ENCODE results near the gene DYNLL1.

Gene DYNLL1

DNA sequence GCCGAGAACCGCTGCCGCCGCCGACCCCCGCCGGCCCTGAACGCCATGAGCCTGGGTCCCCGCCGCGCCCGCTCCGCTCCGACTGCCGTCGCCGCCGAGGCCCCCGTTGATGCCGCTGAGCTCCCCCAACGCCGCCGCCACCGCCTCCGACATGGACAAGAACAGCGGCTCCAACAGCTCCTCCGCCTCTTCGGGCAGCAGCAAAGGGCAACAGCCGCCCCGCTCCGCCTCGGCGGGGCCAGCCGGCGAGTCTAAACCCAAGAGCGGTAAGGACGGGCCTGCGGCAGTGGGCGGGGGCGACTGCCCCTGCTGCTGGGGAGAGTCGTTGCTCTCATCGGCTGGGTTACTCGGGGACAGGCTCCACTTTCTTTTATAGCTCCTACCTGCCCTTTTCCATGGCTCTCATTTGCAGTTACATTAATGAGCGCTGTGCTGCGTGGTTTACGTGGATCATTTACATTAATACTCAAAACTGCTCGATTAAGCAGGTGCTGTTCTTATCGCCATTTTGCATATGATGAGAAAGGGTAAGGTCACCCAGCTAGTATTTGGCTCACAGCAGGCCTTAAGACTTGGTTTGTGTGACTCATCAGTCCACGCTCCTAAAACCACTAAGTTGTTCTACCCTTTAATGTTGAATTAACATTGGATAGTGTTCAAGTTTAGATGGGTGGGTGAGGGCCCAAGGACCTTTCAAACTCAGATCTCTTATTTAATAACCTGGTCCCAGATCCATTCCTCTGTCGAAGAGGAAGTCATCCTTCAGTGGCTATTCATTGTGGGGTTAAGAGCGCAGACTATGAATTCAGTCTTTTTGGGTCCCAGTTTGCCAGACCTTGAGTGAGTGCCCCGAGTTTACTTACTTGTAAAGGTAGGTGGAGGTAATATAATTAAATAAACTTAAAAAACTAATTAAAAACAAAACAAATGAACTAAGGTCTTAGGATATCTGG is 39.1 kb downstream of the DYNLL1 start:
- no peak for TF ChIP-seq JUND (IDR thresholded peaks at IDR 0.05; ENCODE audit: low read depth)
- DNase-seq (ENCODE audit: low read depth in 1 of 2, low spot score in 1 of 2), result peak; percentile 43 to 47
- in situ Hi-C loops (cut with HindIII; ENCODE audit: low pct_unique_long_range_greater_than_20kb, low sequenced_read_pairs), result no loop called here

- no peak for TF ChIP-seq JUND (IDR thresholded peaks at IDR 0.05; ENCODE audit: low read depth)
- peak; percentile 61 to 62 for DNase-seq (ENCODE audit: low read depth in 1 of 2, low spot score in 1 of 2)
- in situ Hi-C loops (cut with HindIII; ENCODE audit: low pct_unique_long_range_greater_than_20kb, low sequenced_read_pairs), result no loop called here
Measured at GRCh38 chr12:120536064-120536791, 40.3 kb downstream of the DYNLL1 start.

DNA sequence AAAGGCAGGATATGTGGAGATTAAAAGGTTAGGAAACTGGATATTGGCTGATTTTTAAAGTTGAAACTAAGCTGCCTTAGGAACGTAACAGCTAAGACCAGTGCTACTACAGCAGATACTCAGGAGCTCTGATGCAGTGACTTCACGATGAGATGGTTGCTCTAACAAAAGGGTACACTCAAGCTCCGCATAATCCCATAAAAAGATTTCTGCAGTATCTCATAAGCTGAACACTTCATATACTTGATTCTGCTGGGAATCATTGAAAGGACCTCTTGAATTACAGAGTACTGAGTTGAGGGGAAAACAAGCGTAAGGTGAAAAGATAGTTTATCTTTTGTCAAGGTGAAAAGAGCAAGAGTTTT is 41.9 kb downstream of the DYNLL1 start:
- no peak for TF ChIP-seq JUND (IDR thresholded peaks at IDR 0.05; ENCODE audit: low read depth)
- in situ Hi-C loops (cut with HindIII; ENCODE audit: low pct_unique_long_range_greater_than_20kb, low sequenced_read_pairs), result no loop called here
- DNase-seq (ENCODE audit: low read depth in 1 of 2, low spot score in 1 of 2), result no peak

DNA sequence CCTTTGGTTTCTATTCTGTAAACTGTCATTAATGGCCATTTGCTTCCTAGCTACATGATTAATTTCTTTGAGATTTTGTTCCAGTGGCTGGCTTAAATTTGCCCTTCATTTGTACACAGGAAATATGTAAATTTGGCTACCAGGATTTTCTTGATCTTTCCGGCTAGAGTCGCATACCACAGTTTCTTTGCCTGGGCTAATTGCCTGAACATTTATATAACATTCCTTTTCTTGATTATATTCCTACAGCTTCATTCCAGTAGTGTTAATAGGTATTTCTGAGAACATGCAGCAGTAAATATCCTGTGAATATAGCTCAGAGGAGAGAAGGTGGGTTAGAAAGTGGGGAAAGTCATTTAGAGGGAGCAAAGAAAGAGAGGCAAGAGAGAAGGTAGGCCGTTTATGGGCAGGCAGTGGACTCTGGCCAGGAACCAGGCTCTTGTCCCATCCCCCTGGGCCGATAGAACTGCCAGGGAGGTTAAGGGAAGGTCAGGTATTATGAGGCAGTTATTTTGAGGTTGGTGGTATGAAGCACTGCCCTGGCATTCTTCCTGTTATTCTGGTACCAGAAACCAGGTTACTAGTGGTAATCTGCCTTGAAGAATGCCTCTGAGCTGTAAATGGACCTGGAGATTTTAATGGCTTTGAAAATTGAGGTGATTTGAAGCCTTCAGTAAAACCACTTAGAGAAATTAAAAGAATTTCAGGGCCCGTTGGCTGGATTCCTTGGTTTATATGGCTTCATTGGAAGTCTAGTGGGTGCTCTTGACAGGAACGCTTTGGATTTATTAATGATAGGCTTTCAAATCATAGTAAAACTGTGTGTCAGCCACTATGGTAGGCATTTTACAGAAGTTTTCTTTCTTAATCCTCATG is 42.6 kb downstream of the DYNLL1 start:
- TF ChIP-seq JUND (IDR thresholded peaks at IDR 0.05; ENCODE audit: low read depth), result no peak
- in situ Hi-C loops (cut with HindIII; ENCODE audit: low pct_unique_long_range_greater_than_20kb, low sequenced_read_pairs), result no loop called here
- DNase-seq (ENCODE audit: low read depth in 1 of 2, low spot score in 1 of 2), result peak in 1 of 2 experiments; percentile 65

DNA sequence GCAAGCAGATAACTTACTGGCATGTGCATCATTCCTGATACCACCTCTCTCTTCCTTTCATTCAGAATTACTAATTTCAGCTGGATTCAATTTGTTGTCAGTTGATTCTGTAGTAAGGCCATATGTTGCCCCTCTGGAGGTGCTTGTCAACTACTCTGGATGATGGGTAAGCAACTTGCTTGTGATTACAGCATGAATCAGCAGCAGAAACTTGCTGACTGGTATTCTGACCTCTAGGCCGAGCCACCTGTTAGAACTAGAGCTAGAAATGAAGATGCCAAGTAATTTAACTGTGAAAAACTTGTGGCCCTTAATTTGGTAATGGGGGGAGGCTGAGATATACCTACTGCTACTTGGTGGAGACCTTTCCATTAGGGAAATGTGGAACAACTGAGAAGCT is 43.4 kb downstream of the DYNLL1 start:
- no peak for TF ChIP-seq JUND (IDR thresholded peaks at IDR 0.05; ENCODE audit: low read depth)
- no peak for DNase-seq (ENCODE audit: low read depth in 1 of 2, low spot score in 1 of 2)
- in situ Hi-C loops (cut with HindIII; ENCODE audit: low pct_unique_long_range_greater_than_20kb, low sequenced_read_pairs), result no loop called here

DNA sequence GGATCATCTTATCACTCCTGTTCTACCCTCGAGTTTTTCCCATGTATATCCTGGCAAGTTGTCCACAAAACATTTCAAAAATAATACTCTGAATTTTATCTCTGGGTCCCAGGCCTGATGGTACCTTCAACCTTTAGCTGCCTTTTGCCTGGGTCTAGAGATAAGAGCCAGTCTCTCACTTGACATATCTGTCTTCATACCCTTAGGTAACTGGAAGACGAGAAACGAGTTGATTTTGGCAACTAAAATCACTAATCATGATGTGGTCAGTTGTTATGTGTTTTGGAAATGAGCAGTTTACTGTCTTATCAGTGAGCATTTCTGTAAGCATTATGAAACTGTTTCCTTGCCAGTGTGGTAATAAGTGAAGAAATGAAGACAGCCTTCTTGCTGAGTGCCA is 44.5 kb downstream of the DYNLL1 start:
- TF ChIP-seq JUND (IDR thresholded peaks at IDR 0.05; ENCODE audit: low read depth), result no peak
- no peak for DNase-seq (ENCODE audit: low read depth in 1 of 2, low spot score in 1 of 2)

GRCh38 chr12:120542166-120542565 is 46.3 kb downstream of the DYNLL1 start:
- in situ Hi-C loops (cut with HindIII; ENCODE audit: low pct_unique_long_range_greater_than_20kb, low sequenced_read_pairs), result no loop called here
- TF ChIP-seq JUND (IDR thresholded peaks at IDR 0.05; ENCODE audit: low read depth), result no peak
- DNase-seq (ENCODE audit: low read depth in 1 of 2, low spot score in 1 of 2), result no peak

More for the DNA sequence above, 44.5 kb downstream of the DYNLL1 start:
- in situ Hi-C loops (cut with HindIII; ENCODE audit: low pct_unique_long_range_greater_than_20kb, low sequenced_read_pairs), result no loop called here

GRCh38 chr12:120544691-120545090 is 48.8 kb downstream of the DYNLL1 start:
- no peak for TF ChIP-seq JUND (IDR thresholded peaks at IDR 0.05; ENCODE audit: low read depth)
- DNase-seq (ENCODE audit: low read depth in 1 of 2, low spot score in 1 of 2), result no peak
- in situ Hi-C loops (cut with HindIII; ENCODE audit: low pct_unique_long_range_greater_than_20kb, low sequenced_read_pairs), result no loop called here

DNA sequence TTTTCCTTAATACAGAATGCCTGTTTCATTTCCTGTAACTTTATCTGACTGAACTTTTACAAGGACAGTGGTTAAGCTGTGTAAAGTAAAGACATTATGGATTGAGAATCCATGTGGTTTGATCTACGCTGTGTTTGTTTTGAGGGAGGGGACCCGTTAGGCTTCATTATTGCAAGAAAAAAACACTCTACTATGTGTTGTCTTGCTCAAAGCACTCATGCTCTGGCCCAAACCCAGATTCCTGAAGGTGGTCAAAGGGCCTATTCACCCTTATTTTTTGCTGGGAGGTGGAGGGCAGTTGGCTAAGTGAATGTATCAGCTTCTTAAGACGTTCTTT is 50.1 kb downstream of the DYNLL1 start:
- in situ Hi-C loops (cut with HindIII; ENCODE audit: low pct_unique_long_range_greater_than_20kb, low sequenced_read_pairs), result no loop called here
- TF ChIP-seq JUND (IDR thresholded peaks at IDR 0.05; ENCODE audit: low read depth), result no peak
- DNase-seq (ENCODE audit: low read depth in 1 of 2, low spot score in 1 of 2), result no peak
